B cell (primary cell): ENCODE results near the gene RIPOR3.

Source experiments
- CTCF ChIP-seq: fragments of 200-600 bp; IDR thresholded peaks from one replicate; pipeline ENCODE4 v1.8.0; 2022; ENCODE audit warnings: antibody characterized with exemption, mild to moderate bottlenecking
- EZH2 ChIP-seq: IDR thresholded peaks from 2 replicates; pipeline ENCODE4 v1.6.1; 2012; ENCODE audit warnings: borderline replicate concordance, low read depth, mild to moderate bottlenecking, moderate library complexity, low read length; ENCODE audit not compliant: insufficient read depth, poor library complexity, severe bottlenecking

- TF ChIP-seq CTCF (no peak), EZH2 (no peak)
These were observed 81.8 kb downstream of the RIPOR3 start for GRCh38 chr20:50609438-50609989.
